ENCODE data around the gene DPM1.
A peak's percentile ranks its signal among the peaks of the same experiment; 100 is the strongest.

The DPM1 gene

DNA sequence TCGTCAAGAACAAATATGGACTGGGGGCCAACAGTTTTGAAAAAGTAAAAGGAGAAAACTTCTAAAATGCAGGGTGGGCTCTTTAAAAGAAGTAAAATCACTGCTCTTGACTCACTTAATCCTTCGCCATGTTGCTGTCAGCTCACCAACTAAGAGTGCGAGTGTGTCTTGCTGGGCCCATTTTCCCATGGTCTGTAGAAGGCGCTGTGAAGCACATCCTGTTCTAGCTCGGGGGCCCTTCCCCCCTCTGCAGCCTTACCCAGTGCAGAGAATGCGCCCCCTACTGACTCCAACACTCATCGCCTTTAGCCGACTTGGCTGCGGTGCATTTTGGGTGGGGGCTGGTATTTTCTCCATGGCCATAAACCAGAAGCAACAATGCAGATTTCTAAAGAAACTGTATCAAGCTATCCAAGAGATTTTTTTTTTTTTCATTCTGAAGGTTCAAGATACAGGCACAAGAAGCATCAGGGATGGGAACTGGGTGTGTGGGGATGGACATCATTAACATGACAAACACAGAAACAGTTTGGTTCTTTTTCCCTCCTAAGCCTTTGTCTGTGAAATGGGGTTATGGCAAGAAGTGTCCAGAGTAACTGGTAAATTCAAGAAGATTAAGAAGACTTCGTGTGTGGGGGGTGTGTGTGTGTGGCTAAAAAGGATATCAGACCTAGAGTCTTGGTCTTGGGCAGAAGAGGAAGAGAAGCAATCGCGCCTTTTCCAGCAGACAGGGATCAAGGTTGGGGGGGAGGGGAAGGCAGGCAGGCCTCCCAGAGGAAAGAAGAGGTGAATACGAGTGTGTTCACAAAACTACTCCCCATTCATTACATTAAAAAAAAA lies 28.8 kb downstream of the DPM1 start:
- DNase-seq, result peak; percentile 80

DNA sequence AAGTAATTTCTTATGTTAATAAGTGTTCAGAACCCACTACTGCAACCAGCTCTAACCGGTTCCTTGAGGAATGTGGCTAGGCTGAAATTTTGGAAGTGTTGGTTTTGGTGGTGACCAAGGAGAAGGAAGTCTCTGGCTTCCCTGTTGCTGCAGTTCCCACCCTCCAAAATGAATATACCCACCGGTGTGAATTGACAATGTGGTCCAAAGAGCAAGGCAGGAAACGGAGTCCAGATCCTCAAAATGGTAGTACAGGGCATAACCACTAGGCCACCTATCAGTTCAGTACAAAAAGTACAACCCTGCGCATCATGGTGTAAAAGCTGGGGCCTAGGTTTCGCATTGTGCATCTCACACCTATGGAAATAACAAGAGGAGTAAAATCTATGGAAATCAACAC lies 29.9 kb downstream of the DPM1 start:
- no peak for DNase-seq

DNA sequence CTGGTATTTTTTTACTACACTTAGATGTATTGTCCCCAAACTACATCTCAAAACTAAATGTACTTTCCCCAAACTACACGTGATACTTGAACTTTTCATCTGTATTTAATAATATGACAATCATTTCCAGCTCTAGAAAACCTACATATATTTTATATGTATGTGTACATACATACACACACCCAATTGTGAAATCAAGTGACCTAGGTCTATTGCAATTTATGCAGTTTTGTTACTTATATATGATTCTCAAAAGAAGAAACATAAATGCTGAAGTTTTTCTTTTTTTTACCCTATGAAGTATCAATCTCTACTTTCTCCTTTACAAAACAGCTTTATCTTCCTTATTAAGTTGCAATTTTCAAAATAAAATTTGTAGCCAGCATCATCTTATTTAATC lies 31.8 kb downstream of the DPM1 start:
- no peak for DNase-seq

DNA sequence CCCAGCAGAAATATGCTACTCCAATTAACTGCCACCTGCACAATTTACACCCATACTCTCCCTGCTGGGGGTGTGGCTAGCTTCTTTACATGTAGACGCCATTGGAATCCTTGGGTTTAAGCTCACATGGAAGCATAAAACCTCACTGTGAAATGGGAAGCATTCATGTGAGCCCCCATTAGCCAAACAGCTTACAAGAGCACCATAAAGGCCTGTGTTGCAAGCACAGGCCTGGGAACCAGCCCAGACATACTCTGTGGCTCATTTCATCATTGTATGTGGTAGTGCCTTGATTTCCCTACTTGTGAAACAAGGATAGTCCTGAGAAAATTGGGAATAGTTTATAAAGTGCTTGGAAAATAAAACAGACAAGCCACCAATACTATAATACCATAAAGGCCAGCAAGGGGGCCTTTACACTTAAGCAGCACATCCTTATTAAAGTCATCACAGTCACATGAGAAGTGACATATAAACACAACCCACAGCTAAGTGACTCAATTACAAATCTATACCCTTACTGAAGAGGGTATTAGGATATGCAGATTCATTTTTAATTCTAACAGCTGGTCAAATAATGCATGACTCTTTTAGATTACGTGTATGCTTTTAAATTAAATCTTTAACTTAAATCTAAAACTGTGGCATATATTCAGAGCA lies 33.9 kb downstream of the DPM1 start:
- DNase-seq, result no peak

DNA sequence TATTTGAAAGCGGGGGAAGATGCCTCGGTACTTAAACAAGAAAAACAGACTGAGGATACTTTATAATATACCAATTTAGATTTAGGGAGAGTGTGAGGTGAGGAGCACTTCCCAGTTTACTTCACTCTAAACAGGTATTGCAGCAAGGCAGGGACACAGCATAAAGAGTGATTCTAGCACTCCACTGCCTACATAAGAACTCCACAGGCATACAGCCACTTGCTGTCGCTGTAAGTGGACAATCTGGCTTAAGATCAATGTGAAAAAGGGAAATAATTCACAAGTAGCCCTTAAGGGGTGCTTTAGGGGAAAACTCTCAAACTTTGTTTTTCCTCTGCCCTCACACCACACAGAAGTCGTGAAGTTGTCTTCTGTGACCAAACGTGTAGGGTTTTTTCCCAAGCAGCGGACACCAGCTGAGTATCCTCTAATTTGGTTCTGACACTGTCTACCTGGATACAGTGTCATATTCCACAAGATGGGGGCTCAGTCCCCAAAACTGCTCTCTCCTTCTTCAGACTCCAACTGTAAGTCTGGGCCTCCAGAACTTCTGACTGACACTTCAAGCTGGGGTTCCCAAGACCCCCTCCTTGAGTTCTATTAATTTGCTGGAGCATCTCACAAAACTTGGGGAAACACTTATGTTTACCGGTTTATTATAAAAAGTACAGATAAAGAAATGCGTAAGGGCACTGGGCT lies 36.4 kb downstream of the DPM1 start:
- no peak for DNase-seq

DNA sequence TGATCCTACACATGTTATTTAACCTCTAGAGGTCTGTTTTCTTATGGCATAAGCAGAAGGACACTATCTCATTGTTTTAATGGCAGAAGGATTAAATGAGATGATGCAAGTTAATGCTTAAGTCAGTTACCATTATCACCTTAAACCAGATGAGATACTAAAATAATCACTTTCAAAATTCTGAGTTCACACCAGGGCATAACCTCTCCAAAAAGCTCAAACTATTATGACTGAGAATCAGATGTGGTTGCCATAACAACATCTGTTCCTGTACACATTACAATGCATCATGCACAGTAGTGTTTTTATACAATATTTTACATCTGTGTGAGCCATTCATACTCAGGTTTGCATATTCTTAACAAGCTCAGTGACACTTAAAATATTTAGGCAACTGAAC lies 37.3 kb downstream of the DPM1 start:
- no peak for DNase-seq

DNA sequence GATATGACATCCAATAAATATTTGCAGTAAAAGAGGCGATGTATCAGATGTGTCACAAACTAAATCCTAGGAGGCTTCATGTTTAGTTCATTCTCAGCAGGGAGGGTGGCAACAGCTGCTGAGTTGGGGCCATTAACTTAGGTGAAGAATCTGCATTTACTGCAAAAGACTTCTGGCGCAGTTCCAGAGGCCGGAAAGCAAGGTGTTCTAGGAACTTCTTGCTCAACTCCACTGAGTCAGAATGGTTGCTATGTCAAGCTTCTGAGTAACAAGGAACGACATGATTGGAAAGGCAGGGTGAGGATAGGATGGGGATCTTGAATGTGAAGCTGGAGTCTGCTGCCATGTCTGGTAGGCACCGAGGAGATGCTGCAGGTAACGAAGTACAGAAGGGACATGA lies 38.8 kb downstream of the DPM1 start:
- DNase-seq, result no peak

DNA sequence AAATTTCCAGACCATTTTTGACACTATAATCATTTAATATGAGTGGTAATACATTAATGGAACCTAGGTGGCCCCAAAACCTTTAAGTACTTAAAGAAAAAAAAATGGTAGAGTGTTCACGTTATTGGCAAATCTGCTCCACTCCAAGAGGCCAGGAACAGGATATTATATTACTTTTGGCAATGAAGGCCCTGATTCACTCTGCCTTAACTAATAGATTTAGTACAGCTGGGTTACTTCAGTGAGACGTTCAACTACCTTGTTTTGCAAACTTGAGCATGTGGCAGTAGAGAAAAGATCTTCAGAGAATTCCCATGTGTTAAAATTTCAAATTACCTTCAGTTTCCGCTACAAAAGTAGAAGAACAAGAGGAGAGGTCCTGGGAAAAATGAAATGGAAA lies 39.9 kb downstream of the DPM1 start:
- no peak for DNase-seq

DNA sequence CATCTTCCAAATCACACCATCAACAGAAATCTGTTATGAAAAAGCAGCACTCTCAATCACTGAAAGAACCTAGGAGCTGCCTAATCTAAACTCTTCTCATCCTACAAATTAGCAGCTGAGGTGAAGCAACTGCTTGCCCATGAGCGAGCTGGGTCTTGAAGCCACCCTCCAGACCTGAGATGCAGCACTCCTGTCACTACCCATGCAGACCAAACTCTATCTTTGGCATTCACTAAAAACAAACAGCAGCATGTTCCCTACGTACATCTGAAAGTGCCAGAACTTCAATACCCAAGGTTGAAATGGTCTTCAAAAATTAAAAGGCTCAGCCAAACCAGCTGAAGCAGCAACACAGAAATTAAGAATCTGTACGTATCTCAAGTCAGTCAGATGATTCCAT lies 41.4 kb downstream of the DPM1 start:
- DNase-seq, result no peak

DNA sequence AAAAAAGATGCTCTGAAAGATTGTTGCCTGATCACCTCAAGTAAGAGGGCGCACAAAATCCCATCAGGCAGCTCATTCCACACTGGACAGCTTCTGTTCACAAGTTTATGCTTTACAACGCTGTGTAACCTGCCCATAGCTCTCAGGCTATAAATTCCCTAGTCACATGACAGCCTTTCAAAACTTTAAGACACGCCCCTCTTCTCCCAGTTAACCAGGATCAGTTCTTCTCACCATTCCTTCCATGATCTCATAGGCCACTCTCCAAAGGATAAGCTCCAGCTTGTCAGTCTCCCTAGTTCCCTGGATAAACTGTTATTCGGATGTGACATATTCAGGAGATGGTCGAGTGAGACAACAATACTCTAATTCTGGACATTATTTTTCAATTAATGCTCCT lies 42.1 kb downstream of the DPM1 start:
- no peak for DNase-seq

DNA sequence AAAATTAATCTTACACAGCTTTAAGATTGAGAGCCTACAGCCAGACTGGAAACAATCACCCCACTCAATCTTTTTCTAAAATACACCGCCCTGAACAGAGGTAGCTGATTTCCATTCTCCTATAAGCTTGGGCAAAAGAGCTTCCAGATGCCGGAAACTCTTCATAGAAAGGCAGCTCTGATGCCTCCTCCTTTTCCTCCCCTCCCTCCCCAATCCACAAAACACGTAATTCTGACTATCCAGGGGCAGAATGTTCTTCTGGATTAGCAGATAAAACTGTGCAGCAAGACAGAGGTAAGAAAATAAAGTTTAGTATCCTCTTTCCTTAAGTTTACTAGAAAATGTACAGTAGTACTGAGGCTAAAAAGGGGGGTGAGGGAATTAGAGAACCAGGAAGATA lies 42.9 kb downstream of the DPM1 start:
- DNase-seq, result no peak

DNA sequence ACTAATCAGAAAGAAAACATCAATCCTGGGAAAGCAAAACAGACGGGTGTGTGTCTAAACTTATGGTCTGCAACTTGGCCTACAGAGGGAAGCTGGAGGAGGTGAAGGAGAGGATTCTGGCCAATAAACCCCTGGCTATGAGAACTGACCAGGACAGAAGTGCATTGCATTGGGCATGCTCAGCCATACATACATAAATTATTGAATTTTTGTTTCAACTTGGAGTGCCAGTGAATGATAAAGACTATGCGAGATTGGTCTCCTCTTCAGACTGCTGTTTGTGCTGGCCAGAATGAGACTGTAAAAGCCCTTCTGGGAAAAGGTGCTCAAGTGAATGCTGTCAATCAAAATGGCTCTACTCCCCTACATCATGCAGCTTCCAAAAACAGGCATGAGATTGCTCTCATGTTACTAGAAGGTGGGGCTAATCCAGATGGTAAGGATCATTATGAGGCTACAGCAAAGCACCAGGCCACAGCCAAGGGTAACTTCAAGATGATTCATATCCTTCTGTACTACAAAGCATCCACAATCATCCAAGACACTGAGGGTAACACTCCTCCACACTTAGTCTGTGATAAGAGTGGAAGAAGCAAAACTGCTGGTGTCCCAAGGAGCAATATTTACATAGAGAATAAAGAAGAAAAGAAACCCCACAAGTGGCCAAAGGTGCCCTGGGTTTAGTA lies 44.5 kb downstream of the DPM1 start:
- no peak for DNase-seq

DNA sequence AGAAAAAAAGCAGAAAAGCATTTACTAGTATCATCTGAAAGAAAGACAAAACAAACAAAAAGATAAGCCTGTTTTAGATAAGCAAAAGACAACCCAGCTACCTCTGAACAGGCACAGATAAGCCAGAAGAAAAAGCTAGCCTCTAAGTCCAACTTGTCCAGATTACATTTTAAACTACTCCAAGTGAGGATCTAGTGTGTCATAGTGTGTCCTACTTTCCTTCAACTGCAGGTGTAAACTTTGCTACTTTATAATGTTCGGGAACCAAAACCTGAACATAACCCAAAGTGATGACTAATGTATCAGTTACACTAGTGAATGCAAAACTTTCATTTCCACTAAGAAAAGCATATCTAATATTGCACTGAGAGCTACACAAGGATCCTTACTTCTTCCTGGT lies 46.6 kb downstream of the DPM1 start:
- no peak for DNase-seq

DNA sequence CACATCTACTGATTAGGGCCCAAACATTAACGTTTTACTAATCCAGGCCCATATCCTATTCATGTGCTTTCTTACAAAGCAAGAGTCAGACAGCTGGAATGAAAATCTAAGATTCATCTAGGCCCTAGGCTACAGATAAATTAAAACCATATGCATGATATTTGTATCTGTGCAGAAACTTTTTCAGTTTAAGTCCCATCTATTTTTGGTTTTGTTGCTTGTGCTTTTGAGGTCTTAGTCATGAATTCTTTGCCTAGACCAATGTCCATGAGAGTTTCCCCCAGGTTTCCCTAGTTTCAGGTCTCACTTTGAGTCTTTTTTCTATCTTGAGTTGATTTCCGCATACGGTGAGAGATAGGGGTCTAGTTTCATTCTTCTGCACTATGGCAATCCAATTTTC lies 47.3 kb downstream of the DPM1 start:
- DNase-seq, result no peak

DNA sequence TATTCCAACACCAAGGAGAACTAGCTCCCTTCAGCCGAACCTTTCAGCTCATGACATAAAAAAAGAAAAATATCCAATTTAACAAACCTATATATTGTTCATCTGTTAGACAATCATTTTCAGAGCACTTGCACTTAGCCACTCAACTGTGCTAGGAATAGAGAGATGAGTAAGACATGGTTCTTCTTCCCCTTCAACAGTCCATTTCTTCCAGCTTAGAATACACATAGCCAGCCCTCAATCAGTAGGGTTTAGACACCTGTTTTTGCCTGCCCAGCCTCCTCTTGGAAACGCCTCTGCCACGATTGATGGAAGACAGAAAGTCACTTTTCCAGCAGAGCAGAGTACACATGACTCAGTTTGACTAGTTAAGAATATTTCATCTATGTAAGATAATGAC lies 48.9 kb downstream of the DPM1 start:
- no peak for DNase-seq

DNA sequence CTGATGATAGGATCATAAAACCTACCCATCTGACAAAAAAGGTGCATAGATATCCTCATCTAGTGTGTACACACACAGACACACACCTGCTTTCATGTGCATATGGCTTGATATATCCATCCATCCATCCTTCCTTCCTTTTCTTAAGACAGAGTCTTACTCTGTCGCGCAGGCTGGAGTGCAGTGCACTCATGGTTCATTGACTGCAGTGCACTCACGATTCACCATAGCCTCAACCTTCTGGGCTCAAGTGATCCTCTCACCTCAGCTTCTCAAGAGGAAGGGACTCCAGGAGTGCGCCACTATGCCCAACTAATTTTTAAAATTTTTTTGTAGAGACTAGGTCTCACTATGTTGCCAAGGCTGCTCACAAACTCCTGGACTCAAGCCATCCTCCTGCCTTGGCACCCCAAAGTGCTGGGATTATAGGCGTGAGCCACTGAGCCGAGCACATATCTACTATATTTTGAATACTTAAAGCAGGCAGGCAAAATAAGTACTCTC lies 54.2 kb downstream of the DPM1 start:
- no peak for DNase-seq

DNA sequence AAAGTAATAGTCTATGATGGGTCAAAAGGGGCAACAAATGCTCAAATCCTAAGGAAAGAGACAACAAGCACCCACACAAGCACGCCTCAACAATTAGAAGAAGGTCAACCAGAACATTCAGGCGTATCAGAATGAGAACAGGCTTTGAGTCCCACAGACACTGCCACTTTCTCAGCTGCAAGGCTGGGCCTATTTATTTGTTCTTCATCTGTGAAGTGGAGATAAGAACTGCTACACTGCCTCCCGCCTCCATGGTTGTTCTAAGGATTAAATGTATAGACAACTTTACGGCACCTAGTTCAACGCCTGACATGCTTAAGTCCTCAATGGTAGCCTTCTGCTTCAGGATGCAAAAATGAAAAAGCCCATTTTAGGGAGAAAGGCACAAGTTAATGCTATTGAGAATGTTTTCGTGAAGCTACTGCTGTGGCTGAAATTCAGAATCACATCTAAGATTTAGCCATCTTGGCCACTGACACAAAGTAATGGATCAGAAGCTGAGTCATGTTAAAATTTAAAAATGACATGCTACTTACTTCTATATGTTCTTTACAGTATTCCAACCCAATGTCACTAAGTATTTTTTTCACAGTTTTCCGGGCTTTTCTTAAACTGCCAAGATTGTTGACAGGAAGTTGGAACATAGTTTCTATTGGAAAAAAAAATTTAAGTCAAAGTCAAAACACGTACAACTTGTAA lies 54.8 kb downstream of the DPM1 start:
- DNase-seq, result no peak

DNA sequence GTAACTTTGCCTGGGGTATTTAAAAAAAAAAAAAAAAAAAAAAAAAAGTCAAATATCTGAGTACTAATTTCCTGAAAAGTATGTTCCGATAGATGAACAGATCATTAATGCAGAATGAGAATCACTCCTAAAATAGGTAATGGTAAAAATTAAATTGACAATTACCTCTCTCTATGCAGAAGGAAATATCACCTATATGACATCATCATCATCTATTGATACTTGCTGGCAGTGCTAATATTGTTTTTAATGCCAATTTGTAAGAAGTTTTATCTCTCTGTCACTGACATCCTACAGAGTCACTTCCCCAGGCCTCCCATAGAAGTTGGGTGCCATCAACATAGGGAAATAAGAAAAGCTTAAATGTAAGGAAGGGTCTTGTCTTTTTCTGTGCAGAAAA lies 57.0 kb downstream of the DPM1 start:
- DNase-seq, result no peak

DNA sequence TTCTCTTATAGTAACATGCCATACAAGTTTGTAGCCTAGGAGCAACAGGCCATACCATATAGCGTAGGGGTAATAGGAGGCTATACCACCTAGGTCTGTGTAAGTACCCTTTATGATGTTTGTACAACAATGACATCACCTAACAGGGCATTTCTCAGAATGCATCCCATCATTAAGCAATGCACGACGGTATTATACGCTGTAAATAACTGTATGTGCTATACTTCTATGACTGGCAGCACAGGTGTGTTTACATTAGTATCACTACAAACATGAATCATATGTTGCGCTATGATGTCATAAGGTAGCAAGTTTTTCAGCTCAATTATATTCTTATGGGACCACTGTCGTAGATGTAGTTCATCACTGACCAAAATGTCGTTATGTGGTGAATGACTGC lies 58.1 kb downstream of the DPM1 start:
- DNase-seq, result no peak

DNA sequence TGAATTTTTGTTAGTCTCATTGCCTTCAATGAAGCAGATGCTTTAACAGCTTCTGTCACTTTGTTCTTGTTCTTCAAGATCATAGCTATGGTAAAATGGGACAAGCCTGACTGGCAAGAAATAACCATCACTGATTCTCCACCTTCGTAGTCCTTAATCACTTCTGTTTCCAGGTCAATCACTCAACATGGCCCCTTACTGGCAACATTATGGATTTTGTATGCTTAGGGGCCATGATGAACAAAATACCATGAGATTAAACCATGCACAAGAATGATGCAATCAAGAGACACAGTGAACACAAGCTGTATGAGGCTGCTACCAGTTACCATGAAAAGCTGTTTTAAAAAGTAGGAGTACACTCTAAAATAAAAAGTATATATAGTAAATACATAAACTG lies 59.9 kb downstream of the DPM1 start:
- no peak for DNase-seq

DNA sequence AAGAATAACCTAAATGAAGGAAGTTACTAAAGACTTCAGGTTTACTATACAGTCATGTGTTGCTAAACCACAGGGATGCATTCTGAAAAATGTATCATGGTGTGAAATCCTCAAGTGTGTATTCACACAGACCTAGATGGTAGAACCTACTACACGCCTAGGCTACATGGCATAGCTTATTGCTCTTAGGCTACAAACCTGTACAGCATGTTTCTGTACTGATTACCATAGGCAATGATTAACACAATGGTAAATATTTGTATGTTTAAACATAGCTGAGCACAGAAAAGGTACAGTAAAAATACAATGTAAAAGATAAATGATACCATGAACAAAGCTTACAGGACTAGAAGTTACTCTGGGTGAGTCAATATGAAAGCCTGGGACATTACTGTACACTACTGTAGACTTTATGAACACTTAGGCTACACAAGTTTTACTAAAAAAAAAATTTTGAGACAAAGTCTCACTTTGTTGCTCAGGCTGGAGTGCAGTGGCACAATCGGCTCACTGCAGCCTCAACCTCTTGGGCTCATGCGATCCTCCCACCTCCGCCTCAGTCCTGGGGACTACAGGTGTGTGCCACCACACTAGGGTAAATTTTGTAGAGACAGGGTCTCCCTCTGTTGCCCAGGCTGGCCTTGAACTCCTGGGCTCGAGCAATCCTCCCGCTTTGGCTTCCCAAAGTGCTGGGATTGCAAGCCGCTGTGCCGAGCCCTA lies 63.1 kb downstream of the DPM1 start:
- DNase-seq, result no peak

DNA sequence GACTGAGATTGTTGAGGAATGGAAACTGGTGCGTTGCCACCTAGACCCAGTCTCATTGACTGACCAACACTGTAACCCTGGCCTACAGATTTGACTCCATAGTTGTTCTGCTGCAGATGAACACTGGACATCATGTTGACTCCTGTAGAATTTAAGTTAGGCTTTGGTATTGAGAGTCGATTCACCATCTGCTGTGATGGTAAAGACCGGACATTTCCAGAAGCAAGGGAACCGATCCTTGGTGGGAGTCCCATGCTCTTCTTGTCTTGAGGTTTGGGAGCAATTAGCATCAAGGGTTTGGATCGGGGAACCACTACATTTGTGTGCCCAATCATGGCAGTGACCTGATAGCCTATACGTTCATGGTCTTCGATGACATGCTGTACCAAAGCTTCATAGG lies 64.7 kb downstream of the DPM1 start:
- DNase-seq, result no peak
